ENCODE results near the gene GPR18. TPM values are rescaled to one million over a fixed set of nuclear protein-coding genes. Genes with fewer than 3 reads are reported as not detected.
"Not testable (repeated sequence)": the region's sequence is repeated elsewhere in the genome, so short reads cannot be mapped to it uniquely, and the experiment has no call there.

GPR18 gene
- total RNA-seq, 3 donors from 2014 or later, result 0.35 to 0.60 (median 0.46) TPM

GRCh38 chr13:99230991-99231390 lies 27.2 kb downstream of the GPR18 start:
- no peak overlapping the region for H3K4me3 ChIP-seq

GRCh38 chr13:99230588-99230987 lies 27.6 kb downstream of the GPR18 start:
- H3K4me3 ChIP-seq; H3K36me3 ChIP-seq (ENCODE audit: low read depth); H3K4me1 ChIP-seq (ENCODE audit: low read depth); ATAC-seq; intact Hi-C loops (cut with DNase I, micrococcal nuclease); DNase-seq; H3K9me3 ChIP-seq: not testable (repeated sequence)

More at GRCh38 chr13:99230991-99231390, 27.2 kb downstream of the GPR18 start:
- H3K36me3 ChIP-seq (ENCODE audit: low read depth), result no peaks in the 10 kb centered on the region
- ATAC-seq (no peak), DNase-seq (no peak)
- no peak for TF ChIP-seq CTCF (IDR thresholded peaks at IDR 0.05)
- H3K4me1 ChIP-seq (ENCODE audit: low read depth), result no peaks in the 10 kb centered on the region
- no peaks in the 10 kb centered on the region for H3K9me3 ChIP-seq
- intact Hi-C loops (cut with DNase I, micrococcal nuclease), result no loop called here

GRCh38 chr13:99228737-99229691 lies 29.2 kb downstream of the GPR18 start:
- Histone ChIP-seq H3K4me3 (no peak overlapping the region), H3K36me3 (ENCODE audit: low read depth) (no peaks in the 10 kb centered on the region), H3K4me1 (ENCODE audit: low read depth) (no peaks in the 10 kb centered on the region), H3K9me3 (no peaks in the 10 kb centered on the region)
- DNase-seq (no peak), ATAC-seq (peak; percentile 60)
- intact Hi-C loops (cut with DNase I, micrococcal nuclease), result no loop called here
- no peak for TF ChIP-seq CTCF (IDR thresholded peaks at IDR 0.05)

GRCh38 chr13:99227909-99228688 lies 30.1 kb downstream of the GPR18 start:
- DNase-seq (no peak), ATAC-seq (peak; percentile 18)
- no peaks in the 10 kb centered on the region for H3K9me3 ChIP-seq
- H3K4me3 ChIP-seq, result no peak overlapping the region
- no peak for TF ChIP-seq CTCF (IDR thresholded peaks at IDR 0.05)
- intact Hi-C loops (cut with DNase I, micrococcal nuclease), result no loop called here
- H3K4me1 ChIP-seq (ENCODE audit: low read depth), result no peaks in the 10 kb centered on the region
- no peaks in the 10 kb centered on the region for H3K36me3 ChIP-seq (ENCODE audit: low read depth)

GRCh38 chr13:99227331-99227900 lies 30.8 kb downstream of the GPR18 start:
- no peak for DNase-seq
- Histone ChIP-seq H3K4me3 (no peak overlapping the region), H3K36me3 (ENCODE audit: low read depth) (no peaks in the 10 kb centered on the region), H3K4me1 (ENCODE audit: low read depth) (no peaks in the 10 kb centered on the region), H3K9me3 (no peaks in the 10 kb centered on the region)
- ATAC-seq, result no peak
- no peak for TF ChIP-seq CTCF (IDR thresholded peaks at IDR 0.05)
- intact Hi-C loops (cut with DNase I, micrococcal nuclease), result no loop called here
